ENCODE data around the gene LLGL2. TPM values are rescaled to one million over a fixed set of nuclear protein-coding genes. Genes with fewer than 3 reads are reported as not detected.
"Not testable (repeated sequence)": the region's sequence is repeated elsewhere in the genome, so short reads cannot be mapped to it uniquely, and the experiment has no call there.

The LLGL2 gene
- total RNA-seq, 1 experiment from 2014 or later = 165 TPM

DNA sequence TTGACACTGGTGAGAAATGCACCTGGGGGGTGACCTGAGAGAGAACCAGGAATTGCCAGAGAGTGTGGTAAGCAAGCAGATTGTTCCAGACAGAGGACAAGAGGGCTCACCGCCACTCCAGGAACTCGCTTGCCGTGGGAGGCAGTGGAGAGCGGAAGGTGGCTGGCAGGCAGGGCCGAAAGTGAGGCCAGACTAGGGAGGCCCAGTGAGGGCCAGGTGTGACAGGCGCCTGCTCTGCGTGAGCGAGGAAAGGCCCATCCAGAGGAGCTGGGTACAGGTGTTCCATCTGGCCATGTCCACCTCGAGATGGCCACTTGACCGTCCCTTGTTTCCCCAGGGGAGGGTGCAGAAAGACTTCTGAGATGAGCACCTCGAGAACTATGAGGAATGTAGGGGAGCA lies 50.2 kb downstream of the LLGL2 start:
- peak overlapping the region; percentile 39 for H3K27ac Mint-ChIP-seq (ENCODE audit: unreplicated experiment)

DNA sequence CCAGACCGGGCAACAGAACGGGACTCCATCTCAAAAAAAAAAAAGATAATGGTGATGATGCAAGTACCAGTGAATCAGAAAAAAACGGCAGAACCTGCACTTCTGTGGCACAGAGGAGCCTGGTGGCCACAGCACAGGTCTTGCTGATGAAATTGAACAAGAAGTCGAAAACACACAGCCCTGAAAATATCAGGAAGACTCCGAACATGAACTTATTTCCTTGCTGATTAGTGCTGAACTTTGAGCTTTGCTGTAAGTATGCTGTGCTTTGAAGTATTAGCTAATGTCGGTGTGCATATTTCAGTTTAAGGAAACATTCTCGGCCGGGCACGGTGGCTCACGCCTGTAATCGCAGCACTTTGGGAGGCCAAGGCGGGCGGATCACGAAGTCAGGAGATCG lies 51.2 kb downstream of the LLGL2 start:
- Histone ChIP-seq H3K4me1 (peaks cover 23% of the 10 kb centered on the region), H3K36me3 (ENCODE audit: control insufficient read depth, insufficient read depth, low read length) (no peaks in the 10 kb centered on the region), H3K27me3 (replicated peaks; ENCODE audit: control insufficient read depth, insufficient read depth, low read length) (no peaks in the 10 kb centered on the region), H3K4me3 (ENCODE audit: low read depth, low read length) (no peak overlapping the region), H3K9me3 (no peaks in the 10 kb centered on the region)
- peaks cover 11% of the 10 kb centered on the region for H3K9me3 Mint-ChIP-seq (ENCODE audit: unreplicated experiment)
- peak in 1 of 2 experiments; percentile 54 for DNase-seq
- no peaks in the 10 kb centered on the region for H3K27me3 Mint-ChIP-seq (ENCODE audit: insufficient read depth, unreplicated experiment)
- H3K36me3 Mint-ChIP-seq (ENCODE audit: insufficient read depth, unreplicated experiment) = peaks cover 54% of the 10 kb centered on the region
- peaks cover 8% of the 10 kb centered on the region for H3K4me1 Mint-ChIP-seq (ENCODE audit: low read depth, unreplicated experiment)
- intact Hi-C loops (cut with micrococcal nuclease; ENCODE audit: unreplicated experiment) = no loop called here
- no TSS peak for BruUV-seq (replicated peaks)
- no peak overlapping the region for H3K4me3 Mint-ChIP-seq (ENCODE audit: unreplicated experiment)
- TF ChIP-seq, protein P1, sequence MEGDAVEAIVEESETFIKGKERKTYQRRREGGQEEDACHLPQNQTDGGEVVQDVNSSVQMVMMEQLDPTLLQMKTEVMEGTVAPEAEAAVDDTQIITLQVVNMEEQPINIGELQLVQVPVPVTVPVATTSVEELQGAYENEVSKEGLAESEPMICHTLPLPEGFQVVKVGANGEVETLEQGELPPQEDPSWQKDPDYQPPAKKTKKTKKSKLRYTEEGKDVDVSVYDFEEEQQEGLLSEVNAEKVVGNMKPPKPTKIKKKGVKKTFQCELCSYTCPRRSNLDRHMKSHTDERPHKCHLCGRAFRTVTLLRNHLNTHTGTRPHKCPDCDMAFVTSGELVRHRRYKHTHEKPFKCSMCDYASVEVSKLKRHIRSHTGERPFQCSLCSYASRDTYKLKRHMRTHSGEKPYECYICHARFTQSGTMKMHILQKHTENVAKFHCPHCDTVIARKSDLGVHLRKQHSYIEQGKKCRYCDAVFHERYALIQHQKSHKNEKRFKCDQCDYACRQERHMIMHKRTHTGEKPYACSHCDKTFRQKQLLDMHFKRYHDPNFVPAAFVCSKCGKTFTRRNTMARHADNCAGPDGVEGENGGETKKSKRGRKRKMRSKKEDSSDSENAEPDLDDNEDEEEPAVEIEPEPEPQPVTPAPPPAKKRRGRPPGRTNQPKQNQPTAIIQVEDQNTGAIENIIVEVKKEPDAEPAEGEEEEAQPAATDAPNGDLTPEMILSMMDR (IDR thresholded peaks at IDR 0.05; ENCODE audit: insufficient read depth in 1 of 2, low read depth in 1 of 2, low read length in 1 of 2, severe bottlenecking in 1 of 2, unreplicated experiment in 1 of 2) = no peak
- CTCF ChIA-PET = interaction anchor here (0.6 to 1.3 kb wide), 5 partner anchors 16 to 111 kb away, joined by 3 to 7 read pairs (median 3); partner anchors contain the start of gene LLGL2
- H3K27ac Mint-ChIP-seq (ENCODE audit: unreplicated experiment) = peak overlapping the region; percentile 39
- POLR2A ChIA-PET = interaction anchor here (1.0 kb wide), 1 partner anchor 60 kb away, joined by 3 read pairs; the partner anchor contains the start of gene TSEN54

More for the DNA sequence above, 50.2 kb downstream of the LLGL2 start:
- Histone ChIP-seq H3K36me3 (ENCODE audit: control insufficient read depth, insufficient read depth, low read length) (no peaks in the 10 kb centered on the region), H3K27me3 (replicated peaks; ENCODE audit: control insufficient read depth, insufficient read depth, low read length) (no peaks in the 10 kb centered on the region), H3K9me3 (no peaks in the 10 kb centered on the region), H3K4me1 (peaks cover 23% of the 10 kb centered on the region), H3K4me3 (ENCODE audit: low read depth, low read length) (no peak overlapping the region)
- intact Hi-C loops (cut with micrococcal nuclease; ENCODE audit: unreplicated experiment) = no loop called here
- Mint-ChIP-seq H3K9me3 (ENCODE audit: unreplicated experiment) (peaks cover 7% of the 10 kb centered on the region), H3K36me3 (ENCODE audit: insufficient read depth, unreplicated experiment) (peaks cover 58% of the 10 kb centered on the region), H3K4me3 (ENCODE audit: unreplicated experiment) (peak overlapping the region; percentile 17), H3K4me1 (ENCODE audit: low read depth, unreplicated experiment) (peaks cover 8% of the 10 kb centered on the region), H3K27me3 (ENCODE audit: insufficient read depth, unreplicated experiment) (no peaks in the 10 kb centered on the region)
- CTCF ChIA-PET = interaction anchor here (1.3 kb wide), 1 partner anchor 23 kb away, joined by 7 read pairs; no protein-coding TSS in a partner anchor
- TF ChIP-seq, protein P1 (IDR thresholded peaks at IDR 0.05; ENCODE audit: insufficient read depth in 1 of 2, low read depth in 1 of 2, low read length in 1 of 2, severe bottlenecking in 1 of 2, unreplicated experiment in 1 of 2) = no peak
- POLR2A ChIA-PET = no interaction called here
- no TSS peak for BruUV-seq (replicated peaks)
- no peak for DNase-seq

DNA sequence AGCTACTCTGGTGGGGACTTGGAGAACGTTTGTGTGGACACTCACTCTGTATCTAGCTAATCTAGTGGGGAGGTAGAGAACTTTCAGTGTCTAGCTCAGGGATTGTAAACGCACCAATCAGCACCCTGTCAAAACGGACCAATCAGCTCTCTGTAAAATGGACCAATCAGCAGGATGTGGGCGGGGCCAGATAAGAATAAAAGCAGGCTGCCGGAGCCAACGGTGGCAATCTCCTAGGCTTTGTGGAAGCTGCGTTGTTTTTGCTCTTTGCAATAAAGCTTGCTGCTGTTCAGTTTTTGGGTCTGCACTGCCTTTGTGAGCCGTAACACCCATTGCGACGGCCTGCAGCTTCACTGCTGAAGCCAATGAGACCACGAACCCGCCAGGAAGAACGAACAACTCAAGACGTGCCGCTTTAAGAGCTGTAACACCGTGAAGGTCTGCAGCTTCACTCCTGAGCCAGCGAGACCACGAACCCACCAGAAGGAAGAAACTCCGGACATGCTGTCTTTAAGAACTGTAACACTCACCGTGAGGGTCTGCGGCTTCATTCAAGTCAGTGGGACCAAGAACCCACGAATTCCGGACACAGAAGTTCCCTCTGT lies 55.7 kb downstream of the LLGL2 start:
- peaks cover 21% of the 10 kb centered on the region for H3K4me1 ChIP-seq
- H3K27me3 ChIP-seq (replicated peaks; ENCODE audit: control insufficient read depth, insufficient read depth, low read length); H3K4me3 Mint-ChIP-seq (ENCODE audit: unreplicated experiment); H3K4me1 Mint-ChIP-seq (ENCODE audit: low read depth, unreplicated experiment); H3K27ac Mint-ChIP-seq (ENCODE audit: unreplicated experiment); DNase-seq; H3K4me3 ChIP-seq (ENCODE audit: low read depth, low read length); intact Hi-C loops (cut with micrococcal nuclease; ENCODE audit: unreplicated experiment); H3K9me3 ChIP-seq; H3K36me3 ChIP-seq (ENCODE audit: control insufficient read depth, insufficient read depth, low read length); POLR2A ChIA-PET; BruUV-seq (replicated peaks); H3K27me3 Mint-ChIP-seq (ENCODE audit: insufficient read depth, unreplicated experiment): not testable (repeated sequence)
- Mint-ChIP-seq H3K36me3 (ENCODE audit: insufficient read depth, unreplicated experiment) (peaks cover 37% of the 10 kb centered on the region), H3K9me3 (ENCODE audit: unreplicated experiment) (peaks cover 11% of the 10 kb centered on the region)
- CTCF ChIA-PET = interaction anchor here (0.6 to 1.0 kb wide), 4 partner anchors 9 to 301 kb away, joined by 3 read pairs; no protein-coding TSS in a partner anchor

DNA sequence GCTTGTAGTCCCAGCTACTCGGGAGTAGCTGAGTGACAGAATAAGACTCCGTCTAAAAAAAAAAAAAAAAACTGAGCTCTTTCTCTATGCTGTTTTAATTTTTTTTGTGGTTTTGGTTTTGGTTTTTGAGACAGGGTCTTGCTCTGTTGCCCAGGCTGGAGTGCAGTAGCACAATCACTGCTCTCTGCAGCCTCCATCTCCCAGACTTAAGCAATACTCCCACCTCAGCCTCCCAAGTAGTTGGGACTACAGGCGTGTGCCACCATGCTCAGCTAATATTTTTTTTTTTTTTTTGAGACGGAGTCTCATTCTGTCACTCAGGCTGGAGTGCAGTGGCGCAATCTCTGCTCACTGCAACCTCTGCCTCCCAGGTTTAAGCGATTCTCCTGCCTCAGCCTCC lies 57.7 kb downstream of the LLGL2 start:
- H3K4me3 ChIP-seq (ENCODE audit: low read depth, low read length); H3K4me1 ChIP-seq; H3K4me1 Mint-ChIP-seq (ENCODE audit: low read depth, unreplicated experiment); intact Hi-C loops (cut with micrococcal nuclease; ENCODE audit: unreplicated experiment); H3K4me3 Mint-ChIP-seq (ENCODE audit: unreplicated experiment); H3K36me3 ChIP-seq (ENCODE audit: control insufficient read depth, insufficient read depth, low read length); H3K27me3 Mint-ChIP-seq (ENCODE audit: insufficient read depth, unreplicated experiment); H3K9me3 ChIP-seq; POLR2A ChIA-PET; DNase-seq; H3K27me3 ChIP-seq (replicated peaks; ENCODE audit: control insufficient read depth, insufficient read depth, low read length); BruUV-seq (replicated peaks); H3K27ac Mint-ChIP-seq (ENCODE audit: unreplicated experiment): not testable (repeated sequence)
- CTCF ChIA-PET = interaction anchor here (0.6 to 1.0 kb wide), 4 partner anchors 18 to 58 kb away, joined by 3 to 5 read pairs (median 4); partner anchors contain the start of gene LLGL2
- peaks cover 23% of the 10 kb centered on the region for H3K36me3 Mint-ChIP-seq (ENCODE audit: insufficient read depth, unreplicated experiment)
- peaks cover 11% of the 10 kb centered on the region for H3K9me3 Mint-ChIP-seq (ENCODE audit: unreplicated experiment)

All from Caco-2 (cell line).